Activated B cell treated with CpG ODN at 0.5 μM for 24 hours (primary cell): ENCODE data around the gene ZMAT3. TPM values are rescaled to one million over a fixed set of nuclear protein-coding genes. Genes with fewer than 3 reads are reported as not detected.

Experiments
- ATAC-seq: fragments of 200-7000 bp; cut with Tn5 transposase; one replicate; pipeline ENCODE4 v1.10.0; 2021; ENCODE audit warnings: low read depth, mild to moderate bottlenecking, moderate library complexity
- CTCF ChIA-PET: fragments of 350-600 bp; sonication (Branson Sonifier 250); formaldehyde crosslinking; loops from one replicate; lab custom pipeline; 2021; ENCODE audit warnings: antibody characterized with exemption; lab: Charles Lee
- POLR2A ChIA-PET: fragments of 350-600 bp; sonication (Branson Sonifier 250); formaldehyde crosslinking; loops from one replicate; lab custom pipeline; 2021; ENCODE audit warnings: antibody characterized with exemption; lab: Charles Lee
- DNase-seq: peaks from one replicate; pipeline ENCODE4 v3.0.0; 2022
- H3K27ac Mint-ChIP-seq: one replicate; pipeline ENCODE4 v1.8.0; 2020; ENCODE audit warnings: mixed read lengths
- H3K27me3 Mint-ChIP-seq: one replicate; pipeline ENCODE4 v1.8.0; 2021; ENCODE audit warnings: mixed read lengths
- H3K36me3 Mint-ChIP-seq: one replicate; pipeline ENCODE4 v1.8.0; 2021; ENCODE audit warnings: low read depth, mixed read lengths
- H3K4me1 Mint-ChIP-seq: one replicate; pipeline ENCODE4 v1.8.0; 2021; ENCODE audit warnings: mixed read lengths
- H3K4me3 Mint-ChIP-seq: one replicate; pipeline ENCODE4 v1.8.0; 2020; ENCODE audit warnings: mild to moderate bottlenecking, mixed read lengths
- H3K9me3 Mint-ChIP-seq: one replicate; pipeline ENCODE4 v1.8.0; 2020; ENCODE audit warnings: mixed read lengths
- intact Hi-C: fragments of 100-400 bp; cut with micrococcal nuclease; formaldehyde crosslinking; loops from one replicate; pipeline ENCODE4 v1.15.1; 2024
- total RNA-seq: library from RNA; stranded (reverse); gene quantifications from 2 replicates; pipeline ENCODE4 v1.2.3, GENCODE V29; 2022
- TF ChIP-seq, protein P1 (sequence below): fragments of 200-600 bp; IDR thresholded peaks from one replicate; pipeline ENCODE4 v1.8.0; 2022; ENCODE audit warnings: antibody characterized with exemption, mild to moderate bottlenecking

Gene ZMAT3
- total RNA-seq, 1 donor from 2014 or later, result 32.0 TPM

DNA sequence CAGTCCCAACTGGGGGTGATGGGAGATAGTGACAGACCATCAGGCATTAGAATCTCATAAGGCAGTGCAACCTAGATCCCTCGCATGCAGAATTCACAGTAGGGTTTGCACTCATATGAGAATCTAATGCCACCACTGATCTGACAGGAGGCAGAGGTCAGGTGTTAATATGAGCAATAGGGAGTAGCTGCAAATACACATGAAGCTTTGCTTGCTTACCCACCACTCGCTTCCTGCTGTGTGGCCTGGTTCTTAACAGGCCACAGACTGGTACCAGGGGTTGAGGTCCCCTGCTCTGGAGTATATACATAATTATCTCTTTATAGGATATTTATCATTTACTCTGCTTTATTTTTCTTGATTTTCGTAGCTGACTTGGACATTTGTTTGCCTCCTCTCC, 36.0 kb upstream of the ZMAT3 start:
- no peak overlapping the region for H3K4me3 Mint-ChIP-seq
- DNase-seq, result no peak
- intact Hi-C loops, result no loop called here
- H3K4me1 Mint-ChIP-seq, result no peaks in the 10 kb centered on the region
- ChIA-PET CTCF (interaction anchor here (0.6 to 2.3 kb wide), 7 partner anchors 31 to 220 kb away, joined by 3 to 9 read pairs (median 4); no protein-coding TSS in a partner anchor), POLR2A (no interaction called here)
- H3K27ac Mint-ChIP-seq, result no peak overlapping the region
- no peaks in the 10 kb centered on the region for H3K36me3 Mint-ChIP-seq
- TF ChIP-seq, protein P1, sequence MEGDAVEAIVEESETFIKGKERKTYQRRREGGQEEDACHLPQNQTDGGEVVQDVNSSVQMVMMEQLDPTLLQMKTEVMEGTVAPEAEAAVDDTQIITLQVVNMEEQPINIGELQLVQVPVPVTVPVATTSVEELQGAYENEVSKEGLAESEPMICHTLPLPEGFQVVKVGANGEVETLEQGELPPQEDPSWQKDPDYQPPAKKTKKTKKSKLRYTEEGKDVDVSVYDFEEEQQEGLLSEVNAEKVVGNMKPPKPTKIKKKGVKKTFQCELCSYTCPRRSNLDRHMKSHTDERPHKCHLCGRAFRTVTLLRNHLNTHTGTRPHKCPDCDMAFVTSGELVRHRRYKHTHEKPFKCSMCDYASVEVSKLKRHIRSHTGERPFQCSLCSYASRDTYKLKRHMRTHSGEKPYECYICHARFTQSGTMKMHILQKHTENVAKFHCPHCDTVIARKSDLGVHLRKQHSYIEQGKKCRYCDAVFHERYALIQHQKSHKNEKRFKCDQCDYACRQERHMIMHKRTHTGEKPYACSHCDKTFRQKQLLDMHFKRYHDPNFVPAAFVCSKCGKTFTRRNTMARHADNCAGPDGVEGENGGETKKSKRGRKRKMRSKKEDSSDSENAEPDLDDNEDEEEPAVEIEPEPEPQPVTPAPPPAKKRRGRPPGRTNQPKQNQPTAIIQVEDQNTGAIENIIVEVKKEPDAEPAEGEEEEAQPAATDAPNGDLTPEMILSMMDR, result no peak
- no peak for ATAC-seq
- H3K9me3 Mint-ChIP-seq, result peaks cover 4% of the 10 kb centered on the region
- peaks cover 9% of the 10 kb centered on the region for H3K27me3 Mint-ChIP-seq

DNA sequence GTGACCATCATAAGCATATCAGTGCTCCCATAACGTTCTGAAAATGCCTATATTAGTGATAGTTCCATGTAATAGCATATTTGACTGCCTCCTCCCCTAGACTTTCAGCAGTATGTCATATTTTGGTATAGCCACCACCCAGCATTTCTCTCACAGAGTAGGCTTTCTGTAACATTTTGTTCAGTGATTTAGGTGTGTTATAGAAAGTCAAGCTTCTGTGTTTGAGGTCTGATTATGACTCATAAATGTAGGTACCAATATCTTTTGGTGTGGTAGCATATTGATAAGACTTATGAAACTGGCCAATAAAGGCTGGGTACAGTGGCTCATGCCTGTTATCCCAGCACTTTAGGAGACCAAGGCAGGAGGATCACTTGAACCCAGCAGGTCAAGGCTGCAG, 34.3 kb upstream of the ZMAT3 start:
- TF ChIP-seq, protein P1, result no peak
- Mint-ChIP-seq H3K4me3 (no peak overlapping the region), H3K36me3 (no peaks in the 10 kb centered on the region), H3K4me1 (no peaks in the 10 kb centered on the region), H3K9me3 (peaks cover 4% of the 10 kb centered on the region), H3K27me3 (peaks cover 3% of the 10 kb centered on the region), H3K27ac (no peak overlapping the region)
- CTCF ChIA-PET, result interaction anchor here (0.6 to 4.6 kb wide), 9 partner anchors 29 to 215 kb away, joined by 3 to 33 read pairs (median 4); no protein-coding TSS in a partner anchor
- POLR2A ChIA-PET, result no interaction called here
- ATAC-seq (no peak), DNase-seq (no peak)
- intact Hi-C loops, result loop anchor here (1.0 to 2.0 kb wide), 5 partner anchors 41 to 453 kb away; no protein-coding TSS in a partner anchor

DNA sequence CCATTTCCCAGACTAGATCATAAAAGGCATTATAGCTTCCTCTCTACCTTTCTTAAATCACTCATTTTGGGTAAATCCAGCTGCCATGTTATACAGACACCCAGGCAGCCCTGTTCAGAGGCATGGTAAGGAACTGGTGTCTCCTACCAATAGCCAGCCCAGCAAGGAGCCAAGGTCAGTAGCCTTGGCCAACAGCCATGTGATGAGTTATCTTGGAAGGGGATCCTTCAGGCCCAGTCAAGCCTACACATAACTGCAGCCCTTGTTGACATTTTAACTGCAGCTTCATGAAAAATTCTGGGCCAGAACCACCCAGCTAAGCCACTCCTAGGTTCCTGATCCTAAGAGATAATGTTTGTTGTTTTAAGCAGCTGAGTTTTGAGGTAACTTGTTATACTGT, 29.0 kb upstream of the ZMAT3 start:
- ChIA-PET POLR2A (no interaction called here), CTCF (interaction anchor here (0.8 to 1.1 kb wide), 3 partner anchors 85 to 215 kb away, joined by 3 to 4 read pairs (median 3); no protein-coding TSS in a partner anchor)
- intact Hi-C loops, result no loop called here
- H3K27me3 Mint-ChIP-seq, result peaks cover 1% of the 10 kb centered on the region
- no peaks in the 10 kb centered on the region for H3K36me3 Mint-ChIP-seq
- H3K4me1 Mint-ChIP-seq, result no peaks in the 10 kb centered on the region
- H3K9me3 Mint-ChIP-seq, result no peaks in the 10 kb centered on the region
- no peak overlapping the region for H3K27ac Mint-ChIP-seq
- H3K4me3 Mint-ChIP-seq, result no peak overlapping the region
- TF ChIP-seq, protein P1, result no peak
- ATAC-seq (no peak), DNase-seq (no peak)

DNA sequence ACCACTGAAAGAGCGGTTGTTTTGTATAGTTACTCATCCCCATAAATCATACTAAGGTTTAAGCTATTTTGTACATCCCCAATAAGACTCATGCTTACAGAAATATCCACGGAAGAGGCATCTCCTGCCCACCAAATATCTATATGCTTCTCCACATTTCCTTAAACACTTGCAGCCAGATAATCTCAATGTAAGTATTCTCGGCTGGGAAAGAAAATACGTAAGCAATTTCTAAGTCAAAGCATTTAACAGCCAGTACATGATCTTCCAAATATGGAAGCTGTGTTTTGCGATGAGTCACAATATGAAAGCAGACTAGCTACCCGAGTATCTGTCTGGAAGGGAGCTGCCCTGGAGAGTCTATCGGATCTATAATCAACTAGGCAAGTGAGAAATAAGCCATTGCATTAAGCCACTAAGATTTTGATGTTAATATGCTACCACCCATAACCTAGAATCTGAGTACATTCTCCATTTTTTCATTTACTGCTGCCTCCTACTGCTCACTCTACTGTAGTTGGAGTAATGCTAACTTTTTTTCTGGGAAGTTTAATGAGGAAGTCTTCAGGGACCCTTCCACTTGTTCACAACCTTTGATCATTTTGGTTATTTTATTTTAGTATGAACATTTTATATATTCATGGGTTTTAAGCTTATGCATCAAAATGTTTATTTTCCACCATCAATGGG, 26.9 kb upstream of the ZMAT3 start:
- no peak for DNase-seq
- H3K9me3 Mint-ChIP-seq, result no peaks in the 10 kb centered on the region
- intact Hi-C loops, result no loop called here
- no peaks in the 10 kb centered on the region for H3K36me3 Mint-ChIP-seq
- no peak overlapping the region for H3K4me3 Mint-ChIP-seq
- H3K4me1 Mint-ChIP-seq, result no peaks in the 10 kb centered on the region
- ChIA-PET CTCF (interaction anchor here (0.6 kb wide), 1 partner anchor 217 kb away, joined by 3 read pairs; no protein-coding TSS in a partner anchor), POLR2A (interaction anchor here (0.6 kb wide), 1 partner anchor 49 kb away, joined by 5 read pairs; no protein-coding TSS in a partner anchor)
- TF ChIP-seq, protein P1, result no peak
- no peak for ATAC-seq
- H3K27ac Mint-ChIP-seq, result no peak overlapping the region
- H3K27me3 Mint-ChIP-seq, result peaks cover 1% of the 10 kb centered on the region

DNA sequence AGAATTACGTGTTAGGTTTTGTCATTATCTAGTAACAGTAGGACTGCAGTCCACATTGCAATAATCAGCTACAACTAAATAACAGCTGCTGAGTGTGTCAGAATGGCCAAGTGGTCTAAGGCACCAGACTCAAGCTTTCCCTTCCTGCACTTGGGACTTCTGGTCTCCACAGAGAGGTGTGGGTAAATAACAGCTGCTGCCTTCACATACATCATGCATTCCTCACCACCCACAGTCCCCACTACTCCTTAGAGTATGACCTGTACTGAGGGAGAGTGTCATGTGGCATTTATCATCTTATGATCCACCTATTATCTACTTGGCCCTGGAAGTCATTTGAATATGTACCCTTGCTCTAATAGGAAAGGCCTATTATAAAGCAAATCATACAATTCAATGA, 22.2 kb upstream of the ZMAT3 start:
- Mint-ChIP-seq H3K4me1 (no peaks in the 10 kb centered on the region), H3K27me3 (no peaks in the 10 kb centered on the region), H3K27ac (no peak overlapping the region), H3K9me3 (no peaks in the 10 kb centered on the region), H3K36me3 (no peaks in the 10 kb centered on the region), H3K4me3 (no peak overlapping the region)
- intact Hi-C loops, result no loop called here
- ATAC-seq (no peak), DNase-seq (no peak)
- POLR2A ChIA-PET, result no interaction called here
- CTCF ChIA-PET, result no interaction called here
- TF ChIP-seq, protein P1, result no peak
